ENCODE data around the gene PIM3.

DNA sequence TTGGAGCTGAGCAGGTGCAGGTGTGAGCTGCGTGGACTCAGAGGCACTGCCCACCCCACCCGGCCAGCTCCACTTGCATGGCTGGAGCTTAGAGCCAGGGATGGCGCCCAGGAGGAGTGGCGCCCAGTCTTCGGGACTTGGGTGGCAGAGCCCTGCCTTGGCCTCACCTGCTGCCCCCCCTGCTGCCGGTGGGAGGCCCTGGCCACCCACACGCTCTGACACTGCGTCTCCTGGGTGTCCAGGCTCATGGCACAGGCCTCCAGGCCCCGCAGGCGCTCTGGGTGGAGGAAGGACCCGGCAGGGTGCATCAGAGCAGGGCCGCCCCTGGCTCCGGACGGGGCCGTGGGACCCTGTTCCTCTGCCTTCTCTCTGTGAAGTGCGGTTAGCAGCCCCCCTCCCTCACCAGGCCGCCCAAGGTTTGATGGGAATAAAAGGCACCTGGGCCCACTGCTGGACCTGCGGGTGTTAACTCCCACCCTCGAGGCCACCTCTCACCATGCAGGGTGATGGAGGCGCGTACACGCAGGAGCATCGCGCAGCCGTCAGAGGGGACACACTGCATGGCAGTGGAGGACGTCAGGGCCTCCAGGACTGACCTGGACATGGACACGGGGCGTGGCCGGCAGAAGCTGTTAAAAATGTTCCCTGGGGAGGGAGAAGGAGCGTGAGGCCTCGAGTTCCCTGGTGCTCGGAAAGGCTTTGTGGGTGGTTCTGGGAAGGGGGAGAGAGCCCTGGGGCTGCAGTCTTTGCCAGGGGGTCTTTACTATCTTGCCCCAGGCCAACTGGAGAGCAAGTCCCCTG, 40.2 kb downstream of the PIM3 start:
- TF ChIP-seq, protein P1, sequence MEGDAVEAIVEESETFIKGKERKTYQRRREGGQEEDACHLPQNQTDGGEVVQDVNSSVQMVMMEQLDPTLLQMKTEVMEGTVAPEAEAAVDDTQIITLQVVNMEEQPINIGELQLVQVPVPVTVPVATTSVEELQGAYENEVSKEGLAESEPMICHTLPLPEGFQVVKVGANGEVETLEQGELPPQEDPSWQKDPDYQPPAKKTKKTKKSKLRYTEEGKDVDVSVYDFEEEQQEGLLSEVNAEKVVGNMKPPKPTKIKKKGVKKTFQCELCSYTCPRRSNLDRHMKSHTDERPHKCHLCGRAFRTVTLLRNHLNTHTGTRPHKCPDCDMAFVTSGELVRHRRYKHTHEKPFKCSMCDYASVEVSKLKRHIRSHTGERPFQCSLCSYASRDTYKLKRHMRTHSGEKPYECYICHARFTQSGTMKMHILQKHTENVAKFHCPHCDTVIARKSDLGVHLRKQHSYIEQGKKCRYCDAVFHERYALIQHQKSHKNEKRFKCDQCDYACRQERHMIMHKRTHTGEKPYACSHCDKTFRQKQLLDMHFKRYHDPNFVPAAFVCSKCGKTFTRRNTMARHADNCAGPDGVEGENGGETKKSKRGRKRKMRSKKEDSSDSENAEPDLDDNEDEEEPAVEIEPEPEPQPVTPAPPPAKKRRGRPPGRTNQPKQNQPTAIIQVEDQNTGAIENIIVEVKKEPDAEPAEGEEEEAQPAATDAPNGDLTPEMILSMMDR (IDR thresholded peaks at IDR 0.05) = no peak
- no peak for TF ChIP-seq POLR2A (IDR thresholded peaks at IDR 0.05)

All from Peyer's patch (tissue), 4 donors.